Heart left ventricle (tissue), 13 donors: ENCODE results near the gene CYTH1.

Experiments
- POLR2A ChIP-seq, 2 donors: fragments of 450-650 bp; IDR thresholded peaks; one replicate each; pipeline ENCODE4 v1.6.1; 2017; ENCODE audit warnings: antibody characterized with exemption in 2 of 2, mild to moderate bottlenecking in 2 of 2, moderate library complexity in 2 of 2
- TF ChIP-seq, protein P1 (sequence below), 12 donors: fragments of 200-600 bp; sonication (generic) in 4 of 12; IDR thresholded peaks; one replicate each; pipeline versions ENCODE4 v1.5.0 to v1.8.0; 2018 to 2022; ENCODE audit warnings: antibody characterized with exemption in 12 of 12, mild to moderate bottlenecking in 5 of 12
- donor health status: ischemic (EF 13 %, LVEDD 7.1; RV severe dilation, severe dysfunction).
- donor health status: DM: no; HTN: yes; CAD: no.
- donor health status: DM: no; HTN: no; CAD: no.
- donor health status: ischemic (EF 25% LVEDD 6.9; RV normal size, moderate dysfunction).
- donor health status: ischemic (EF 25% LVEDD 5.7; RV mildly dilated, moderate dysfunction).
- donor health status: ischemic (EF 35%, LVEDD 5.7; RV mildly dilated, moderate dysfunction).
- donor health status: nonischemic (EF 11% LVEDD 7.7; RV severe dilation, severe dysfunction).
- donor health status: DM: yes; HTN: yes; CAD: no.
- donor health status: PGD.
- donor health status: ischemic (EF 29% LVEDD 5.4; RV normal size, mild dysfunction).
- donor health status: nonischemic (EF 23%, LVEDD 6.1; RV moderate dilation, normal function).

DNA sequence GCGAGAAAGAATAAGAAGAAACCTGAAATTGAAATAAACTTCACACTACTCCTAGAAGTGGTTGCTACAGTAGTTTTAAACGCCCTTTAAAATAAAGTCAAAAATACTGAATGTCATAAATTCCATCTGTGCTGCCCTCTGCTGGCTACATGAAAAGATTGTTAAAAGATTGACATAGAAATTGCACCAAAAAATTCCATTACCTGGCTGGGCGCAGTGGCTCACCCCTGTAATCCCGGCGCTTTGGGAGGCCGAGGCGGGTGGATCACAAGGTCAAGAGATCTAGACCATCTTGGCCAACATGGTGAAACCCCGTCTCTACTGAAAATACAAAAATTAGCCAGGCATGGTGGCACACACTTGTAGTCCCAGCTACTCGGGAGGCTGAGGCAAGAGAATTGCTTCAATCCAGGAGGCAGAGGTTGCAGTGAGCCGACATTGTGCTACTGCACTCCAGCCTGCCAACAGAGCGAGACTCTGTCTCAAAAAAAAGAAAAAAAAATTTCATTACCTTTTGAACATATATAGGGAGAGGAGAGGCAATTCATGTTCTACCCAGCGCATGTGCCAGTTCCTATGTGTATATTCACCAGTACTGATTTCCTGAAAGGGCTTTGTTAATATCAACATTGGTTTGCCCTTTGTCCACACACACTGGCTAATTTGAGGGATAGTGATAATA, 36.5 kb downstream of the CYTH1 start:
- TF ChIP-seq, protein P1, sequence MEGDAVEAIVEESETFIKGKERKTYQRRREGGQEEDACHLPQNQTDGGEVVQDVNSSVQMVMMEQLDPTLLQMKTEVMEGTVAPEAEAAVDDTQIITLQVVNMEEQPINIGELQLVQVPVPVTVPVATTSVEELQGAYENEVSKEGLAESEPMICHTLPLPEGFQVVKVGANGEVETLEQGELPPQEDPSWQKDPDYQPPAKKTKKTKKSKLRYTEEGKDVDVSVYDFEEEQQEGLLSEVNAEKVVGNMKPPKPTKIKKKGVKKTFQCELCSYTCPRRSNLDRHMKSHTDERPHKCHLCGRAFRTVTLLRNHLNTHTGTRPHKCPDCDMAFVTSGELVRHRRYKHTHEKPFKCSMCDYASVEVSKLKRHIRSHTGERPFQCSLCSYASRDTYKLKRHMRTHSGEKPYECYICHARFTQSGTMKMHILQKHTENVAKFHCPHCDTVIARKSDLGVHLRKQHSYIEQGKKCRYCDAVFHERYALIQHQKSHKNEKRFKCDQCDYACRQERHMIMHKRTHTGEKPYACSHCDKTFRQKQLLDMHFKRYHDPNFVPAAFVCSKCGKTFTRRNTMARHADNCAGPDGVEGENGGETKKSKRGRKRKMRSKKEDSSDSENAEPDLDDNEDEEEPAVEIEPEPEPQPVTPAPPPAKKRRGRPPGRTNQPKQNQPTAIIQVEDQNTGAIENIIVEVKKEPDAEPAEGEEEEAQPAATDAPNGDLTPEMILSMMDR (IDR thresholded peaks at IDR 0.05): peak; percentile 51 to 68 (median 62)
- TF ChIP-seq POLR2A (IDR thresholded peaks at IDR 0.05): no peak
